Stimulated activated naive CD8-positive, alpha-beta T cell treated with anti-CD3 and anti-CD28 coated beads, Interleukin-15, Interleukin-2, amounts not matched to agents 100 U/mL and 50 U/mL, for 24 hours (primary cell): ENCODE measurements around the gene MALRD1.

Experiments used
- ATAC-seq: fragments of 150-1000 bp; cut with Tn5 transposase; one replicate; pipeline ENCODE4 v1.10.0; 2021
- DNase-seq: peaks from one replicate; pipeline ENCODE4 v3.0.0; 2021

MALRD1 gene

GRCh38 chr10:19048489-19048888, at the start of gene MALRD1:
MALRD1 (plus strand) TSS chr10:19048801; CDS start chr10:19048939, 138 bp downstream.
- no peak for ATAC-seq
- no peak for DNase-seq

- DNase-seq (no peak), ATAC-seq (no peak)
These were observed 45.3 kb upstream of the MALRD1 start for GRCh38 chr10:19003341-19003740.

- no peak for ATAC-seq
- DNase-seq = no peak
These were observed 36.5 kb upstream of the MALRD1 start for GRCh38 chr10:19012111-19012510.

- DNase-seq = no peak
- ATAC-seq = no peak
These were observed 34.6 kb upstream of the MALRD1 start for GRCh38 chr10:19014034-19014433.

- no peak for DNase-seq
- no peak for ATAC-seq
These were observed 34.1 kb upstream of the MALRD1 start for GRCh38 chr10:19014498-19014897.

- DNase-seq (no peak), ATAC-seq (no peak)
These were observed 31.3 kb upstream of the MALRD1 start for GRCh38 chr10:19017116-19017890.

GRCh38 chr10:19021162-19021561, 27.4 kb upstream of the MALRD1 start:
- DNase-seq (no peak), ATAC-seq (no peak)

- no peak for ATAC-seq
These were observed 24.0 kb upstream of the MALRD1 start for GRCh38 chr10:19024611-19025010.

GRCh38 chr10:19031763-19032162, 16.8 kb upstream of the MALRD1 start:
- DNase-seq = no peak
- ATAC-seq = no peak

More at GRCh38 chr10:19024611-19025010, 24.0 kb upstream of the MALRD1 start:
- DNase-seq = no peak

- no peak for DNase-seq
- no peak for ATAC-seq
These were observed 14.9 kb upstream of the MALRD1 start for GRCh38 chr10:19033741-19034140.

GRCh38 chr10:19041171-19041570, 7.4 kb upstream of the MALRD1 start:
- no peak for ATAC-seq
- no peak for DNase-seq

GRCh38 chr10:19043431-19043830, 5.2 kb upstream of the MALRD1 start:
- DNase-seq = no peak
- no peak for ATAC-seq

- ATAC-seq (no peak), DNase-seq (no peak)
These were observed 1.9 kb upstream of the MALRD1 start for GRCh38 chr10:19046679-19047078.

- no peak for ATAC-seq
These were observed 290 bp downstream of the MALRD1 start for GRCh38 chr10:19048891-19049290.

GRCh38 chr10:19049567-19049966, 966 bp downstream of the MALRD1 start:
- no peak for ATAC-seq

More at GRCh38 chr10:19048891-19049290, 290 bp downstream of the MALRD1 start:
- DNase-seq = no peak

GRCh38 chr10:19054289-19054835, 5.8 kb downstream of the MALRD1 start:
- no peak for ATAC-seq
- DNase-seq = no peak

More at GRCh38 chr10:19049567-19049966, 966 bp downstream of the MALRD1 start:
- DNase-seq = no peak

GRCh38 chr10:19058046-19058445, 9.4 kb downstream of the MALRD1 start:
- no peak for DNase-seq
- ATAC-seq = no peak

GRCh38 chr10:19063986-19064385, 15.4 kb downstream of the MALRD1 start:
- no peak for ATAC-seq
- no peak for DNase-seq

GRCh38 chr10:19071946-19072345, 23.3 kb downstream of the MALRD1 start:
- DNase-seq (no peak), ATAC-seq (no peak)

GRCh38 chr10:19077276-19077675, 28.7 kb downstream of the MALRD1 start:
- DNase-seq (no peak), ATAC-seq (no peak)

GRCh38 chr10:19096501-19097073, 48.0 kb downstream of the MALRD1 start:
- DNase-seq (no peak), ATAC-seq (no peak)

- ATAC-seq = no peak
- DNase-seq = no peak
These were observed 48.5 kb downstream of the MALRD1 start for GRCh38 chr10:19097151-19097550.

- no peak for DNase-seq
- no peak for ATAC-seq
These were observed 50.2 kb downstream of the MALRD1 start for GRCh38 chr10:19098803-19099202.

- no peak for DNase-seq
- ATAC-seq = no peak
These were observed 58.8 kb downstream of the MALRD1 start for GRCh38 chr10:19107406-19107805.
